HepG2 (cell line): Measurements from ENCODE around the gene ZNF483. TPM values are rescaled to one million over a fixed set of nuclear protein-coding genes. Genes with fewer than 3 reads are reported as not detected.

Source experiments
- AGO2 ChIP-seq: fragments of 200-400 bp; formaldehyde crosslinking; optimal IDR thresholded peaks from 2 replicates; pipeline ENCODE3; 2017; ENCODE audit warnings: mild to moderate bottlenecking, low read depth, low read length, moderate library complexity
- ATF3 ChIP-seq: sonication (generic); formaldehyde crosslinking; IDR thresholded peaks from 2 replicates; pipeline ENCODE4 v1.4.0; 2020; ENCODE audit warnings: missing genetic modification reagents
- CSRNP2 ChIP-seq: sonication (generic); formaldehyde crosslinking; conservative IDR thresholded peaks from 2 replicates; pipeline ENCODE4 v1.8.0; 2022; ENCODE audit warnings: low read depth, missing genetic modification reagents
- GMEB2 ChIP-seq: IDR thresholded peaks from 2 replicates; pipeline ENCODE4 v1.6.1; 2016; ENCODE audit warnings: missing biosample characterization, missing genetic modification reagents, low read depth
- HMG20B ChIP-seq: conservative IDR thresholded peaks from 2 replicates; pipeline ENCODE4 v1.6.1; 2016; ENCODE audit warnings: missing genetic modification reagents, missing compliant biosample characterization
- MBD4 ChIP-seq: IDR thresholded peaks from 2 replicates; pipeline ENCODE4 v1.6.1; 2012; ENCODE audit warnings: low read length, inconsistent platforms, borderline replicate concordance
- MTERF4 ChIP-seq: sonication (generic); formaldehyde crosslinking; IDR thresholded peaks from 2 replicates; pipeline ENCODE4 v1.8.0; 2023; ENCODE audit warnings: mild to moderate bottlenecking, missing genetic modification reagents
- NFKBIZ ChIP-seq: IDR thresholded peaks from 2 replicates; pipeline ENCODE4 v1.6.1; 2018; ENCODE audit warnings: missing genetic modification reagents, missing compliant biosample characterization
- NFRKB ChIP-seq: fragments of 450-650 bp; IDR thresholded peaks from 2 replicates; pipeline ENCODE4 v1.6.1; 2017
- POGZ ChIP-seq: sonication (generic); formaldehyde crosslinking; IDR thresholded peaks from 2 replicates; pipeline ENCODE4 v1.4.0; 2020; ENCODE audit warnings: mild to moderate bottlenecking, missing genetic modification reagents
- REST ChIP-seq, 2 experiments: IDR thresholded peaks; 2 replicates each; pipeline ENCODE4 v1.6.1; 2011 to 2012; ENCODE audit warnings: low read length in 2 of 2, borderline replicate concordance in 1 of 2, low read depth in 1 of 2, mild to moderate bottlenecking in 1 of 2, moderate library complexity in 1 of 2
- ZNF121 ChIP-seq: sonication (generic); formaldehyde crosslinking; IDR thresholded peaks from 2 replicates; pipeline ENCODE4 v1.5.0; 2020; ENCODE audit warnings: mild to moderate bottlenecking, missing genetic modification reagents
- ZNF282 ChIP-seq: fragments of 450-650 bp; IDR thresholded peaks from 2 replicates; pipeline ENCODE4 v1.6.1; 2018; ENCODE audit not compliant: partially characterized antibody
- ZNF607 ChIP-seq: sonication (generic); formaldehyde crosslinking; IDR thresholded peaks from 2 replicates; pipeline ENCODE4 v1.5.1; 2020; ENCODE audit warnings: missing genetic modification reagents, mild to moderate bottlenecking, borderline replicate concordance
- ZNF737 ChIP-seq: sonication (generic); formaldehyde crosslinking; IDR thresholded peaks from 2 replicates; pipeline ENCODE4 v1.5.0; 2020; ENCODE audit warnings: missing genetic modification reagents, mild to moderate bottlenecking, borderline replicate concordance
- ZNF788 ChIP-seq: sonication (generic); formaldehyde crosslinking; IDR thresholded peaks from 2 replicates; pipeline ENCODE4 v1.5.0; 2020; ENCODE audit warnings: mild to moderate bottlenecking, missing genetic modification reagents, borderline replicate concordance
- polyA plus RNA-seq, 8 experiments: library from polyadenylated mRNA; depleted of rRNA in 3 of 8; stranded (reverse) in 7 of 8; unstranded in 1 of 8; fragments of >200 nt; fragmentation: Illumina TruSeq in 4 of 8; extraction: Trizol in 4 of 8; gene quantifications; 2 replicates each; pipeline versions ENCODE4 v1.2.1 to v1.2.3, GENCODE V29; 2011 to 2016; ENCODE audit warnings: low read depth in 4 of 8, missing spikeins in 1 of 8, mixed read lengths in 1 of 8; ENCODE audit not compliant: insufficient read depth in 1 of 8
- total RNA-seq, 5 experiments: library from RNA; depleted of rRNA; stranded (reverse); fragments of >200 nt; fragmentation: Illumina TruSeq; extraction: Trizol; gene quantifications; 2 replicates each; pipeline ENCODE4 v1.2.3, GENCODE V29; 2016; ENCODE audit warnings: low read depth in 1 of 5

ZNF483 gene
- total and polyA plus RNA-seq, 2 of the 13 experiments (the other 11 are each of a cell fraction or from before 2014, with no cell fraction given) = 2.0 to 9.5 TPM

GRCh38 chr9:111482694-111483438, 42.1 kb upstream of the ZNF483 start (continued):
- TF ChIP-seq MBD4 (no peak), MTERF4 (CRISPR knock-in tag) (0 out of 2 replicates have a peak, but pooled peaks have one; percentile 23), AGO2 (peak; percentile 76), ZNF788 (CRISPR knock-in tag) (no peak), HMG20B (CRISPR knock-in tag) (no peak), REST (IDR thresholded peaks at IDR 0.05; ENCODE audit: borderline replicate concordance in 1 of 2, low read depth in 1 of 2, low read length in 2 of 2) (no peak), ZNF282 (no peak), GMEB2 (CRISPR knock-in tag) (no peak), ZNF121 (CRISPR knock-in tag) (no peak), POGZ (CRISPR knock-in tag) (no peak), NFKBIZ (CRISPR knock-in tag) (0 out of 2 replicates have a peak, but pooled peaks have one; percentile 25), NFRKB (no peak), CSRNP2 (CRISPR knock-in tag) (no peak), ZNF607 (CRISPR knock-in tag) (no peak), ZNF737 (CRISPR knock-in tag) (no peak), ATF3 (CRISPR knock-in tag) (no peak)
